WTC11 (cell line): Measurements from ENCODE around the gene TBX3. TPM values are rescaled to one million over a fixed set of nuclear protein-coding genes. Genes with fewer than 3 reads are reported as not detected.
"Not testable (repeated sequence)": the region's sequence is repeated elsewhere in the genome, so short reads cannot be mapped to it uniquely, and the experiment has no call there.

ENCODE experiments used
- ATAC-seq: fragments of 200-7000 bp; cut with Tn5 transposase; 2 replicates; pipeline ENCODE4 v1.10.0; 2021; ENCODE audit warnings: mild to moderate bottlenecking, moderate library complexity
- CTCF ChIA-PET: fragments of 300-600 bp; sonication (Branson Sonifier 250); formaldehyde crosslinking; loops from one replicate; lab custom pipeline; 2021; ENCODE audit warnings: antibody characterized with exemption; lab: Charles Lee
- POLR2A ChIA-PET: fragments of 350-600 bp; sonication (Branson Sonifier 250); formaldehyde crosslinking; loops from one replicate; lab custom pipeline; 2021; ENCODE audit warnings: antibody characterized with exemption; lab: Charles Lee
- DNase-seq: peaks from one replicate; pipeline ENCODE4 v3.0.0; 2021; ENCODE audit warnings: low spot score
- H3K27ac Mint-ChIP-seq: 2 replicates; pipeline ENCODE4 v1.8.0; 2021; ENCODE audit warnings: mixed read lengths
- H3K27me3 Mint-ChIP-seq: 2 replicates; pipeline ENCODE4 v1.8.0; 2021; ENCODE audit warnings: low read depth, mild to moderate bottlenecking, moderate library complexity, mixed read lengths
- H3K36me3 Mint-ChIP-seq: 2 replicates; pipeline ENCODE4 v1.8.0; 2021; ENCODE audit warnings: mixed read lengths
- H3K4me1 Mint-ChIP-seq: 2 replicates; pipeline ENCODE4 v1.8.0; 2022; ENCODE audit warnings: mixed read lengths
- H3K4me3 Mint-ChIP-seq: 2 replicates; pipeline ENCODE4 v1.8.0; 2021; ENCODE audit warnings: mild to moderate bottlenecking, moderate library complexity, mixed read lengths
- H3K9me3 Mint-ChIP-seq: 2 replicates; pipeline ENCODE4 v1.8.0; 2021; ENCODE audit warnings: mixed read lengths
- ESRRA ChIP-seq: sonication (generic); formaldehyde crosslinking; IDR thresholded peaks from 2 replicates; pipeline ENCODE4 v1.8.1; 2022; ENCODE audit warnings: mild to moderate bottlenecking, missing genetic modification reagents, borderline replicate concordance
- IRF2 ChIP-seq: sonication (generic); formaldehyde crosslinking; IDR thresholded peaks from 2 replicates; pipeline ENCODE4 v1.8.0; 2022; ENCODE audit warnings: low read depth, missing genetic modification reagents, borderline replicate concordance
- OVOL2 ChIP-seq: fragments of 250-450 bp; sonication (Bioruptor Pico); IDR thresholded peaks from 2 replicates; pipeline ENCODE4 v1.9.0; 2021; ENCODE audit warnings: mild to moderate bottlenecking, borderline replicate concordance
- RORB ChIP-seq: fragments of 250-450 bp; sonication (Bioruptor Pico); IDR thresholded peaks from 2 replicates; pipeline ENCODE4 v1.9.0; 2021; ENCODE audit warnings: mild to moderate bottlenecking
- SMAD4 ChIP-seq: sonication (generic); formaldehyde crosslinking; IDR thresholded peaks from 2 replicates; pipeline ENCODE4 v1.8.0; 2022; ENCODE audit warnings: mild to moderate bottlenecking, missing genetic modification reagents
- ZNF121 ChIP-seq: sonication (generic); formaldehyde crosslinking; IDR thresholded peaks from 2 replicates; pipeline ENCODE4 v1.8.0; 2023; ENCODE audit warnings: missing genetic modification reagents
- ZNF317 ChIP-seq: sonication (generic); formaldehyde crosslinking; IDR thresholded peaks from 2 replicates; pipeline ENCODE4 v1.8.1; 2023; ENCODE audit warnings: low read depth, mild to moderate bottlenecking, moderate library complexity, missing genetic modification reagents, borderline replicate concordance
- ZNF423 ChIP-seq: fragments of 250-450 bp; sonication (Bioruptor Pico); IDR thresholded peaks from 2 replicates; pipeline ENCODE4 v2.1.2; 2022; ENCODE audit warnings: mild to moderate bottlenecking, moderate library complexity
- total RNA-seq: library from RNA; stranded (reverse); gene quantifications from 3 replicates; pipeline ENCODE4 v1.2.3, GENCODE V29; 2021
- TF ChIP-seq, protein P1 (sequence below): sonication (generic); formaldehyde crosslinking; IDR thresholded peaks from 2 replicates; pipeline ENCODE4 v1.8.1; 2023; ENCODE audit warnings: mild to moderate bottlenecking, missing genetic modification reagents, moderate library complexity
- TF ChIP-seq, protein P2 (sequence below): sonication (generic); formaldehyde crosslinking; IDR thresholded peaks from 2 replicates; pipeline ENCODE4 v1.8.1; 2023; ENCODE audit warnings: mild to moderate bottlenecking, moderate library complexity, missing genetic modification reagents
- TF ChIP-seq, protein P3 (sequence below): sonication (generic); formaldehyde crosslinking; IDR thresholded peaks from 2 replicates; pipeline ENCODE4 v1.8.1; 2023; ENCODE audit warnings: mild to moderate bottlenecking, missing genetic modification reagents, moderate library complexity
- TF ChIP-seq, protein P4 (sequence below): sonication (generic); formaldehyde crosslinking; IDR thresholded peaks from 2 replicates; pipeline ENCODE4 v1.8.1; 2023; ENCODE audit warnings: mild to moderate bottlenecking, missing genetic modification reagents
- TF ChIP-seq, protein P5 (sequence below): sonication (generic); formaldehyde crosslinking; conservative IDR thresholded peaks from 2 replicates; pipeline ENCODE4 v1.8.1; 2022; ENCODE audit warnings: mild to moderate bottlenecking, missing genetic modification reagents
- TF ChIP-seq, protein P6 (sequence below): fragments of 250-450 bp; sonication (Bioruptor Pico); IDR thresholded peaks from 2 replicates; pipeline ENCODE4 v1.9.0; 2021; ENCODE audit warnings: mild to moderate bottlenecking
- TF ChIP-seq, protein P7 (sequence below): sonication (generic); formaldehyde crosslinking; IDR thresholded peaks from 2 replicates; pipeline ENCODE4 v1.8.1; 2022; ENCODE audit warnings: missing genetic modification reagents, borderline replicate concordance

The TBX3 gene
- total RNA-seq, 1 experiment from 2014 or later = 2.2 TPM

DNA sequence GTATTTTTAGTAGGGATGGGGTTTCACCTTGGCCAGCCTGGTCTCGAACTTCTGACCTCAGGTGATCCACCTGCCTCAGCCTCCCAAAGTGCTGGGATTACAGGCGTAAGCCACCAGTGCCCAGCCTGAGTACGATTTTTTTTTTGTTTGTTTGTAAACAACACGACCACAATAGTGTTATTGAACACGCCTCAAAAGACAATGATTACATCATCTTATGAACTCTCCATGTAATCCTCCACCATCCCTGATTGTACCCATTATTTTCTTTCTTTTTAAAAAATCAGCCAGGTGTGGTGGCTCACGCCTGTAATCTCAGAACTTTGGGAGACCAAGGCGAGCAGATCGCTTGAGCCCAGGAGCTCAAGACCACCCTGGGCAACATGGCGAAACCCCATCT lies 25.1 kb upstream of the TBX3 start:
- no peak overlapping the region for H3K27ac Mint-ChIP-seq
- H3K9me3 Mint-ChIP-seq = 0 out of 2 replicates have a peak, but pooled peaks cover 10% of the 10 kb centered on the region
- H3K4me1 Mint-ChIP-seq = peaks cover 27% of the 10 kb centered on the region
- peaks cover 11% of the 10 kb centered on the region for H3K36me3 Mint-ChIP-seq
- TF ChIP-seq SMAD4 (no peak), RORB (CRISPR knock-in tag) (no peak), OVOL2 (CRISPR knock-in tag) (no peak)
- TF ChIP-seq, protein P1, sequence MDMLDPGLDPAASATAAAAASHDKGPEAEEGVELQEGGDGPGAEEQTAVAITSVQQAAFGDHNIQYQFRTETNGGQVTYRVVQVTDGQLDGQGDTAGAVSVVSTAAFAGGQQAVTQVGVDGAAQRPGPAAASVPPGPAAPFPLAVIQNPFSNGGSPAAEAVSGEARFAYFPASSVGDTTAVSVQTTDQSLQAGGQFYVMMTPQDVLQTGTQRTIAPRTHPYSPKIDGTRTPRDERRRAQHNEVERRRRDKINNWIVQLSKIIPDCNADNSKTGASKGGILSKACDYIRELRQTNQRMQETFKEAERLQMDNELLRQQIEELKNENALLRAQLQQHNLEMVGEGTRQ (CRISPR knock-in tag) = no peak
- TF ChIP-seq, protein P2, sequence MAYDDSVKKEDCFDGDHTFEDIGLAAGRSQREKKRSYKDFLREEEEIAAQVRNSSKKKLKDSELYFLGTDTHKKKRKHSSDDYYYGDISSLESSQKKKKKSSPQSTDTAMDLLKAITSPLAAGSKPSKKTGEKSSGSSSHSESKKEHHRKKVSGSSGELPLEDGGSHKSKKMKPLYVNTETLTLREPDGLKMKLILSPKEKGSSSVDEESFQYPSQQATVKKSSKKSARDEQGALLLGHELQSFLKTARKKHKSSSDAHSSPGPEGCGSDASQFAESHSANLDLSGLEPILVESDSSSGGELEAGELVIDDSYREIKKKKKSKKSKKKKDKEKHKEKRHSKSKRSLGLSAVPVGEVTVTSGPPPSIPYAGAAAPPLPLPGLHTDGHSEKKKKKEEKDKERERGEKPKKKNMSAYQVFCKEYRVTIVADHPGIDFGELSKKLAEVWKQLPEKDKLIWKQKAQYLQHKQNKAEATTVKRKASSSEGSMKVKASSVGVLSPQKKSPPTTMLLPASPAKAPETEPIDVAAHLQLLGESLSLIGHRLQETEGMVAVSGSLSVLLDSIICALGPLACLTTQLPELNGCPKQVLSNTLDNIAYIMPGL (CRISPR knock-in tag) = no peak
- no peak overlapping the region for H3K4me3 Mint-ChIP-seq
- DNase-seq = no peak
- ChIA-PET CTCF (no interaction called here), POLR2A (no interaction called here)
- H3K27me3 Mint-ChIP-seq = peaks cover 56% of the 10 kb centered on the region
- ATAC-seq = no peak

DNA sequence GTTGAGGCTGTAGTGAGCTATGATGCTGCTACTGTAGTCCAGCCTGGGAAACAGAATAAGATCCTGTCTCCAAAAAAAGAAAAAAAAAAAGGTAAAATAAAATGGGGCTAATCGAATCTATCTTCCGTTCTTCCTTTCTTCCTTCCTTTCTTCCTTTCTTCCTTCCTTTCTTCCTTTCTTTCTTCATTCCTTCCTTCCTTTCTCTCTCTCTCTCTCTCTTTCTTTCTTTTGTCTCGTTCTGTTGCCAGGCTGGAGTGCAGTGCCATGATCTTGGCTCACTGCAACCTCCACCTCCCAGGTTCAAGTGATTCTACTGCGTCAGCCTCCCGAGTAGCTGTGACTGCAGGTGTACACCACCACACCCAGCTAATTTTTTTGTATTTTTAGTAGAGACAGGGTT lies 24.6 kb upstream of the TBX3 start:
- DNase-seq, H3K4me3 Mint-ChIP-seq, ATAC-seq, CTCF ChIA-PET, H3K27ac Mint-ChIP-seq, H3K36me3 Mint-ChIP-seq, H3K9me3 Mint-ChIP-seq: not testable (repeated sequence)
- Mint-ChIP-seq H3K4me1 (peaks cover 32% of the 10 kb centered on the region), H3K27me3 (peaks cover 61% of the 10 kb centered on the region)
- POLR2A ChIA-PET = interaction anchor here (0.7 kb wide), 1 partner anchor 250 kb away, joined by 3 read pairs; no protein-coding TSS in a partner anchor

DNA sequence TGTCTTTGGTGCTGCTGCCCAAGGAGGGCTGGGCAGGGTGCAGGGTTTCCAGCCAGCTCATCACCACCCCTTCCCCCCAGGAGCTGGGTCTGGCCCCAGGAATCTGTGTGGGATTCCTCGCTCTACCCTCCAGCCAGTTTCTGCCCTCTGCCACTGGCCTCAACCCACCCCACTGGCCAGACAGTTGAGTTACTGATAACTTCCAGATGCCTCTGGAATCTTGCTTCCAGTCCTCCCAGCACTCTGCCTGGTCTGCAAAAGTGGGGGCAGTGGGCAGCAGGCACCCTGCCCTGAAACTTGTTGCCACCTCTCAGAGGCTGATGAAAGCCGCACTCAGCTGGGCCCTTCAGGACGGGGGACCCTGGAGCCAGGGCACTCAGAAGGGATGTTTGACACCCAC lies 20.1 kb upstream of the TBX3 start:
- Mint-ChIP-seq H3K4me1 (peaks cover 41% of the 10 kb centered on the region), H3K36me3 (no peaks in the 10 kb centered on the region), H3K27ac (no peak overlapping the region), H3K9me3 (no peaks in the 10 kb centered on the region), H3K4me3 (no peak overlapping the region)
- ATAC-seq (no peak), DNase-seq (no peak)
- ChIA-PET CTCF (interaction anchor here (0.6 to 0.7 kb wide), 2 partner anchors 38 to 55 kb away, joined by 3 read pairs; no protein-coding TSS in a partner anchor), POLR2A (interaction anchor here (0.6 kb wide), 1 partner anchor 35 kb away, joined by 3 read pairs; no protein-coding TSS in a partner anchor)
- no peak for TF ChIP-seq RORB (CRISPR knock-in tag)
- TF ChIP-seq SMAD4 = no peak
- TF ChIP-seq, protein P3, sequence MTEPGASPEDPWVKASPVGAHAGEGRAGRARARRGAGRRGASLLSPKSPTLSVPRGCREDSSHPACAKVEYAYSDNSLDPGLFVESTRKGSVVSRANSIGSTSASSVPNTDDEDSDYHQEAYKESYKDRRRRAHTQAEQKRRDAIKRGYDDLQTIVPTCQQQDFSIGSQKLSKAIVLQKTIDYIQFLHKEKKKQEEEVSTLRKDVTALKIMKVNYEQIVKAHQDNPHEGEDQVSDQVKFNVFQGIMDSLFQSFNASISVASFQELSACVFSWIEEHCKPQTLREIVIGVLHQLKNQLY (CRISPR knock-in tag) = no peak
- TF ChIP-seq ZNF423 (CRISPR knock-in tag) = no peak
- no peak for TF ChIP-seq OVOL2 (CRISPR knock-in tag)
- no peak for TF ChIP-seq ZNF317 (CRISPR knock-in tag)
- TF ChIP-seq, all 79 proteins: peak for 0
- H3K27me3 Mint-ChIP-seq = peaks cover 84% of the 10 kb centered on the region

DNA sequence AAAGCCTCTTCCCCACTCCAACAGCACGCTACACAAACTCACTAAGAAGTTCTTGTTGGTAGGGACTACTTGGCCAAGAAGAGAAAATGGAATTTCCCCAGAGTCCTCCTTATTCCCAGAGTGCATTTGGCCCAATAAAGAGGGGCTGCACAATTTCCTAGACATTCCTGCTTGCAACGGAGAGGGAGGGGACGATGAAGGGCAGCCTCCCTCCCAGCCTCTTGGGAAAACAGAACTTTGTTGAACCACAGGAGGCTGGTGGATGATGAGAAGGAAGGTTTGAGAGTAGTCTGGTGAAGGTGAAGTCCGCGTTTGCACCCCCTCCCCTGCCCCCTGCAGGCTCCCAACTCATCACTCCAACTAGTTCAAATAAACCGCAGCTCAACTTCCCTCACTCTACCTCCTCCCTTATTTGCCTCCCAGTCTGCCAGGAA lies 19.1 kb upstream of the TBX3 start:
- H3K4me3 Mint-ChIP-seq = peak overlapping the region; percentile 47
- H3K27ac Mint-ChIP-seq = no peak overlapping the region
- H3K27me3 Mint-ChIP-seq = peaks cover 89% of the 10 kb centered on the region
- ATAC-seq (peak; percentile 22; the same call in 1 of the 2 replicates), DNase-seq (no peak)
- H3K4me1 Mint-ChIP-seq = peaks cover 48% of the 10 kb centered on the region
- no peak for TF ChIP-seq ZNF423 (CRISPR knock-in tag)
- TF ChIP-seq ZNF121 (CRISPR knock-in tag) = no peak
- TF ChIP-seq, protein P4, sequence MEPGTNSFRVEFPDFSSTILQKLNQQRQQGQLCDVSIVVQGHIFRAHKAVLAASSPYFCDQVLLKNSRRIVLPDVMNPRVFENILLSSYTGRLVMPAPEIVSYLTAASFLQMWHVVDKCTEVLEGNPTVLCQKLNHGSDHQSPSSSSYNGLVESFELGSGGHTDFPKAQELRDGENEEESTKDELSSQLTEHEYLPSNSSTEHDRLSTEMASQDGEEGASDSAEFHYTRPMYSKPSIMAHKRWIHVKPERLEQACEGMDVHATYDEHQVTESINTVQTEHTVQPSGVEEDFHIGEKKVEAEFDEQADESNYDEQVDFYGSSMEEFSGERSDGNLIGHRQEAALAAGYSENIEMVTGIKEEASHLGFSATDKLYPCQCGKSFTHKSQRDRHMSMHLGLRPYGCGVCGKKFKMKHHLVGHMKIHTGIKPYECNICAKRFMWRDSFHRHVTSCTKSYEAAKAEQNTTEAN = no peak
- TF ChIP-seq, protein P2 (CRISPR knock-in tag) = no peak
- no peak for TF ChIP-seq ESRRA (CRISPR knock-in tag)
- TF ChIP-seq, protein P5, sequence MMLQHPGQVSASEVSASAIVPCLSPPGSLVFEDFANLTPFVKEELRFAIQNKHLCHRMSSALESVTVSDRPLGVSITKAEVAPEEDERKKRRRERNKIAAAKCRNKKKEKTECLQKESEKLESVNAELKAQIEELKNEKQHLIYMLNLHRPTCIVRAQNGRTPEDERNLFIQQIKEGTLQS = no peak
- TF ChIP-seq, protein P6, sequence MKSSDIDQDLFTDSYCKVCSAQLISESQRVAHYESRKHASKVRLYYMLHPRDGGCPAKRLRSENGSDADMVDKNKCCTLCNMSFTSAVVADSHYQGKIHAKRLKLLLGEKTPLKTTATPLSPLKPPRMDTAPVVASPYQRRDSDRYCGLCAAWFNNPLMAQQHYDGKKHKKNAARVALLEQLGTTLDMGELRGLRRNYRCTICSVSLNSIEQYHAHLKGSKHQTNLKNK = no peak
- TF ChIP-seq IRF2 = no peak
- TF ChIP-seq, protein P7, sequence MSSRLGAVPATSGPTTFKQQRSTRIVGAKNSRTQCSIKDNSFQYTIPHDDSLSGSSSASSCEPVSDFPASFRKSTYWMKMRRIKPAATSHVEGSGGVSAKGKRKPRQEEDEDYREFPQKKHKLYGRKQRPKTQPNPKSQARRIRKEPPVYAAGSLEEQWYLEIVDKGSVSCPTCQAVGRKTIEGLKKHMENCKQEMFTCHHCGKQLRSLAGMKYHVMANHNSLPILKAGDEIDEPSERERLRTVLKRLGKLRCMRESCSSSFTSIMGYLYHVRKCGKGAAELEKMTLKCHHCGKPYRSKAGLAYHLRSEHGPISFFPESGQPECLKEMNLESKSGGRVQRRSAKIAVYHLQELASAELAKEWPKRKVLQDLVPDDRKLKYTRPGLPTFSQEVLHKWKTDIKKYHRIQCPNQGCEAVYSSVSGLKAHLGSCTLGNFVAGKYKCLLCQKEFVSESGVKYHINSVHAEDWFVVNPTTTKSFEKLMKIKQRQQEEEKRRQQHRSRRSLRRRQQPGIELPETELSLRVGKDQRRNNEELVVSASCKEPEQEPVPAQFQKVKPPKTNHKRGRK (CRISPR knock-in tag) = no peak
- H3K36me3 Mint-ChIP-seq = no peaks in the 10 kb centered on the region
- H3K9me3 Mint-ChIP-seq = no peaks in the 10 kb centered on the region
- CTCF ChIA-PET = interaction anchor here (0.6 to 3.9 kb wide), 8 partner anchors 11 to 571 kb away, joined by 3 to 15 read pairs (median 3); partner anchors contain the start of gene TBX3
- POLR2A ChIA-PET = interaction anchor here (0.6 to 1.0 kb wide), 7 partner anchors 9 to 1842 kb away, joined by 3 to 11 read pairs (median 6); no protein-coding TSS in a partner anchor
